Fibroblast of skin of right quadriceps (primary cell): ENCODE measurements around the gene RNGTT.

Experiments used
- DNase-seq: peaks from one replicate; pipeline ENCODE4 v3.0.0-alpha.2; 2013

The RNGTT gene

DNA sequence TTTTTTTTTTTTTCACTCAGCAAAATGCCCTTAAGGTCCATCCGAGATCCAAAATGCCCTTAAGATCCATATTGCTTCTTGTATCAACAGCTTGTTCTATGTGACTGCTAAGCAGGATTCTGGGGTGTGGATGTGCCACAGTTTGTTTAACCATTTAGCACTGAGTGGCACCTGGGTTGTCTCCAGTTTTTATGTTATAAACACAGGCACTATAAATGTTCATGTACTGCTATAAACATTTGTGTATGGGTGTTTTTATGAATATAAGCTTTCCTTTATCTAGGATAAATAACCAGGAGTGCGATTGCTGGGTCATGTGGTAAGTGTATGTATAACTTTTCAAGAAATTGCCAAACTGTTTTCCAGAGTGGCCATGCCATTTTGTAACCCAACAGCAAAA is 386.0 kb downstream of the RNGTT start:
- DNase-seq: no peak

DNA sequence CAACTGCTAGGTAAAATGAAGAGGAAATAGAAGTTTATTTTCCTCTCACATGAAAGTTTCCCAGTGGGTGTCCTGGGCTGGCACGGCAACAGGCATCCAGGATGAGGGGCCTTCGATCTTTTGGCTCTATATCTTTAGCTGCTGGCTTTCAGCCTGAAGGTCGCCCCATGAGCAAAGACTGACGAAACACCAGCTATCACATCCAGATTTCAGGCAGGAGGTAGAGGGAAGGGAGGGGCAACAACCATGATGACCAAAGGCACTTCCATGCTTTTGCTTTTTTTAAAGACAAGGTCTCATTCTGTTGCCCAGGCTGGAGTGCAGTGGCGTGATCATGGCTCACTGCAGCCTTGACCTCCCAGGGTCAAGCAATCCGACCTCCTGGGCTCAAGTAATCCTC is 387.9 kb downstream of the RNGTT start:
- no peak for DNase-seq

DNA sequence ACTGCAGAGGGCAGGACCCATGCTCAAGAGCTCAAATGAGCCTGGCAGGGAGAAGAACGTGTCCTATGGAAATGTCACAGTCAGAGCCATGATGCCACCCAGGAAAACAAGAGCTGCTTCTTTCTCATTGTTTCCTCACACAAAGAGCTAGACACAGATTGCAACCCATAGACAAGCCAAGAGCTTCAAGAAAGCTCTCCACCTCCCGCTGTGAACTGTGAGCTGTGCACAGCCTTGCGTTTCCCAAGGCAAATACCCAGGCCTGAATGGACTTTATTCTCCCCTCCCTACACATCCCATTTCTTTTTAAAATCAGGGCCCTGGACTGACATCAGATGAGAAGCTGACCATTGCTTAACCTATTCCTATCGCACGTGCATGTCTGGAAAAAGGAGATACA is 388.8 kb downstream of the RNGTT start:
- DNase-seq: no peak

DNA sequence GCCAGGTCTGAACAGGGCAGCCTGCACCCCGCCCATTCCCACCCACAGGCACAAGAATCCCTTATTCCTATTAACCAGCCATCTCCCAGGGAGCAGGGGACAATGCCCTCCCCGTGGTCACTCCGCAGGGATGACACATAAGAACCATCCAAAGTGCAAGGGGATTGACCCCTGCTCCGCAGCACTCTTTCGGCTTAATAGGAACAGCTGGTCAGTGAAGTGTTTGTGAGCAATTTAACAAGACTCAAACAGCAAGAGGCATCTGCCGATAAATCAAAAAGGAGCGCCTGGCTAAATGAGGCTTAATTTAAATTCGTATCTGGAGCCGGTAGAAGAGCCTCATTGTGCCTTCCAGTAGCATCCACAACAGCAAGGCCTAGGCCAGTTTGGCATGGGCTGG is 389.4 kb downstream of the RNGTT start:
- no peak for DNase-seq

DNA sequence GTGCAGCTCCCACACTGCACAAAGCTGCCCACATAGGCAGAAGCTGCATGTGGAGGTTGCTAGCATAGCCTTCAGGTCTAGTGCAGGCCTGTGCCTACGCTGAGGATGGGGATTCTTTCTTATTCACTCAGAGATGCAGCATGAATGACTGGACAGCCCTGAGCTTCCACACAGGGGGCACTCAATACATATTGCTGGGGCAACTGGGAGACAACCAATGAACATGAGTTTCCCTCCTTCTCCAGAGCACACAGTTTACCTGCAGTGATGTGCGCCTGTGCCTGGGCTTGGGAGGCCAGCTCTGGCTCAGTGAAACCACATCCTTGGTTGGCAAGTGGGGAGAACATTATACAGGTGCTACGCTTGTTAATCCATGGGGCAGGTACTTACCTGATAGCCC is 389.9 kb downstream of the RNGTT start:
- DNase-seq: no peak

DNA sequence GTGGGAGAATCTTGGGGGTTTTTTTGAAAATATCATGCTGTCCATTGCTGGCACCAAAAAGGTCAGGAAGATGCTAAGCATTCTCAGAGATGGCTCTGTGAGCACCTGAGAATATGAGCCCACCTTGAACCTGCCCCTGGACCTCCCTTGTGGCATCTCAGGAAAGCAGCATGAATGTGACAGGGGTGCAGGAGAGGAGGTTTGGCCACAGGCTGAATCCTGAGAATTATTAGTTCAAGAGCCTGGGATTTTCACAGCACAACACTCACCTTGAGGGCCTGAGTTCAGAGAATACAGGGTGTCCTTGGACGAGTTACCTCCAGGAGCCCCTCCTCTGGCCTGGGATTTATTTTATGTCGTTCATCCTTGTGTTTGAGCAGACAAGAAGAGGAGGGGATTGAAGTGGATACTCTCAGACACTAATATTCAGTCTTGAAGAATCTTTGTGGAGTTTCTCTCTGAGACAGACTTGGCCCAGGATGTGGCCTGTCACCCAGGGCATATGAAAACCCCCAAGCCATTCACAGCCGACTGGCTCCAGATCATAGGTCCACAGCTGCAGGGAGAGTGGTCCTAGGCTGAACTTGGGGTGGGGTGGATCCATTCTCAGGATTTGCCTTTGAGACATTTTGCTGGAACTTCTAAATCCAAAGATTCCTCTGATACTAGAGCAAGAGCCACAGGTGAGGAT is 390.8 kb downstream of the RNGTT start:
- no peak for DNase-seq

DNA sequence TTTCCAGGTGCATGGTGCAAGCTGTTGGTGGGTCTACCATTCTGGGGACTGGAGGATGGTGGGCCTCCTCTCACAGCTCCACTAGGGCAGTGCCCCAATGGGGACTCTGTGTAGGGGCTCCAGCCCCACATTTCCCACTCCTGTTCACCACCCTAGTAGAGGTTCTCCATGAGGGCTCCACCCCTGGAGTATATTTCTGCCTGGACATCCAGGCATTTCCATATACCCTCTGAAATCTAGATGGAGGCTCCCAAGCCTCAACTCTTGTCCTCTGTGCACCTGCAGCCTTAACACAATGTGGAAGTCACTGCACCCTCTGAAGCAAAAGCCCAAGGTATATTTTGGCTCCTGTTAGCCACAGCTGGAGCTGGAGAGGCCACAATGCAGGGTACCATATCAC is 393.5 kb downstream of the RNGTT start:
- DNase-seq: no peak

DNA sequence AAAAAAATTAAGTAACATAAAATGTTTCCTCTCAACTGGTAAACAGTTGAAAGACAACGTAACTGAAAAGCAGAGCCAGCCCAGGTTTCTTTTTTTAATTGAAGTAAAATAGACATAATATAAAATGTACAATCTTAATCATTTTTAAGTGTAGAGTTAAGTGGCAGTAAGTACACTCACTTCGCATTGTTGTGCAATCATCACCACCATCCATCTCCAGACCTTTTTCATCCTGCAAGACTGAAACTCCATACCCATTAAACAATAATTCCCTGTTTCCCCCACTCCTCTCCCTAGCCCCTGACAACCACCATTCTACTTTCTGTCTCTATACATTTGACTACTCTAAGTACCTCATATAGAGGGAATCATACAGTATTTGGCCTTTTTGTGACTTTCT is 395.7 kb downstream of the RNGTT start:
- no peak for DNase-seq

DNA sequence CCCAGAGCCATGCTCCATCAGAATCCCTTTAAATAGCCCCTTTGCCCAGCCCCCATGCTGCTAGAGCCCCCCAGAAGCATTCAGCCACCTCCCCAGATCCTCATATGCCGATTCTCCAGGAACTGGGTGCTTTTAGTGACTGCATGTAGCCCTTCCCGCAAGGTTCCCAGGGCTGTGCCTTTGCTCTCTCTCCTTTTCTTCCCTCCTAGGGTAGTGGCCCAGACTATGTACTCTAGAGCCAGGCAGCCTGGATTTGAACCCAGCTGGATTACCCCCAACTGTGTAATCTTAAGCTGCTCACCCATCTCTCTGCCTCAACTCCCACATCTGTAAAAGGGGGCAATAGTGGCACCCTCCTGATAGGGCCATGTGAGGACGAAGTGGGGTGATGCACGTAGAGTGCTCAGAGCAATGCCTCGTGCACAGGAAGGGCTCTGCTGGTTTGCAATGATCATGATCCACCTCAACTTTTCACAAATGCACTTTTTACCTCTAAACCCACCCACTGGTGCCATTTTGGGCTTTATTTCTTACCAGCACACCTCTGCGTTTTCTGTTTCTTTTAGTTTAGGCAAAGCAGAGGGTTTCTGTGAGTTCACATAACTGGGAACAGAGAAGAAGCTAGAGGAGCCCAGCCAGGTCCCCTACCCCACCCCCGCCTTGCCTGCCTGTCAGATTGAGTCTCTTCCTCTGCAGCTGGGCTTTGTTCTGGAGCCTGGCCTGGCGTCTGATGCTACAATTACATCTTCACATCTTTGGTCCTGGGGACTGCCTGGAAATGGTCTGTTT is 396.5 kb downstream of the RNGTT start:
- no peak for DNase-seq

DNA sequence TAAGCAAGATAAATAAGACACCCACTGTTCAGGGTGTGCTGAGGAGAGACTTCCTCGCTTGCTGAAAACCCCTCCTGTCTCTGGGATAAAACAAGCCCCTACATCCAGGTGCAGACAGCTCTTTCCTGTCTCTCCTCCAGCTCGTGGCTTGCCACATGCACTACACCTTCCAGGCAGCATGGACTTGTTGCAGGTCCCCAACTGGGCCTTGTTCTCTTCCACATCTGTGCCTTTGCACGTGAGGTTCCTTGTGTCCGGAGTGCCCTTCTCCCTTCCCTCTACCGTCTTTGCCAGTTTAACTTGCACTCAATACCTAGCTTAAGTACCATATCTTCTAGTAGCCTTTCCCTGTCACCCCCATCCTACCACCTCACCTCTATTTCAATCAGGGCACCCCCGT is 397.6 kb downstream of the RNGTT start:
- no peak for DNase-seq

DNA sequence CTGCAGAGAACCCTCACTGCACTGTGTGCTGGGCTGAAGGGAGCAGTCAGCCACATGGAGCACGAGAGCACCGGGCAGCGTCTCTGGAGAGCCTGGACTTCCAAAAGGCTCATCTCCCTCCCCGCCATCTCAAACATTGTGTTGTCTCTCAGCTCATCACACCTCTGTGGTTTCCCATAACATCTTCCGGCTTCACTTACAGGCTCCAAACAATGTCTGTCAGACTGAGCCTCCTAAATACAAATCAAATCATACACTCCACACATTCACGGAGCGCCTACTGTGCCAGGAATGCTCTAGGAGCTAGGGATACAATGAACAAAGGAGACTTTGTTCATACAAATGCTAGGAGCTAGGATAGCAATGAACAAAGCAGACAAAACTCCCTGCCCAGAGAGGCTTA is 398.0 kb downstream of the RNGTT start:
- DNase-seq: no peak

DNA sequence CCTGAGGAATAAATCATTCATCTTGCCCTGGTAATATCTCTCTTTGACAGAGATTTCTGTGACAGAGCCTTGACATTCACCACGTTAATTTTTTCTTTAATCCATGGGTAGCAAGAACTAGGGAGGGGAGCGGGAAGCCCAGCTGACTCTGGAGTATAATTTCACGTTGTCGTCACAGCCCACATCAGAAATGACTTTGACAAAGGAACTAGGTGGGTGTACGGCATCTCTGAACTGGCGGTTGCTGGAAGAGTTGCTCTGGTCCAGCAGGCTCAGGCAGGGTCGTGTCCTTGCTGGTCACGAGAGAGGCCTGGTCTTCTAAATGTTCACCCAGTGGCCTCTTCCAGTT is 400.2 kb downstream of the RNGTT start:
- no peak for DNase-seq

DNA sequence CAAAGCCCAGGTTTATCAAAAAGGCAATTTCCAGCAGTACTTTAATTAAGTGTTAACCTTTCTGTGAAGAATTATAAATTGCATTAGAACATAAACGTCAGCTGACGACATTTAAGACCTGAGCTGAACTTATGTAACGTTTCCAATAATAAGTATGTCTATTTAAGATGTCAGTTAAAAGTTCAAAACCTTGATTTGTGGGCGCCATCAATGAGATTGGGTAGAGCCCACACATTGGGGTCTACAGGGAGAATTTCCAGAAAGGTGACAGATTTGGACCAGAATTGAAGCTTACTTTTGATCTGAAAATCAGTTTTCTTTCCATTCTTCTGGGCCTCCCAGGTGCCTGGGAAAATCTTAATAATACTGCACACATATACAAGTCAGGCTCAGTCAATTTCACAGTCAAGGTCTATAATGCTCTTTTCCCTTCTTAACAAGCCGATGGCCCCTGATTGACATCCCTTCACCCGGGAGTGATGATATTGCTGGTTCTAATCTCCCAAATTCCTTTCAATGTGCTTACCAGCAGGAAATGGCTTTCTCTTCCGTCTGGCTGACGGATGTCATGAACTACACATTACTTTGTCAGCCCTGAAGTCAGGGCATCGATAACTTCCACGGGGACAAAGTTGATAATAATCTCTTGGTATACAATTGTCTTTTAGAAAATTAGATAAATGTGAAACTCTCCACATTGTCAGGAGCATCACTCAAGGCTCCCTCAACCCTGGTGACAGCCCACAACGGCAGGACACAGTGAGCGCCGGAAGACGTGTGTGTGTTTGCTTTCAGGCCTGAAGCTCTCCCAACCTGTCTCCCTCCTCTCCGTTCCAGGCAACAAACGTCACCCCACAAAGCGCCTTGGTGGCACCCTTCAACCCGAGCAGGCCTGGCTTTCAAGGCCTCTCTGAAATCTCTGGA is 400.8 kb downstream of the RNGTT start:
- DNase-seq: no peak

DNA sequence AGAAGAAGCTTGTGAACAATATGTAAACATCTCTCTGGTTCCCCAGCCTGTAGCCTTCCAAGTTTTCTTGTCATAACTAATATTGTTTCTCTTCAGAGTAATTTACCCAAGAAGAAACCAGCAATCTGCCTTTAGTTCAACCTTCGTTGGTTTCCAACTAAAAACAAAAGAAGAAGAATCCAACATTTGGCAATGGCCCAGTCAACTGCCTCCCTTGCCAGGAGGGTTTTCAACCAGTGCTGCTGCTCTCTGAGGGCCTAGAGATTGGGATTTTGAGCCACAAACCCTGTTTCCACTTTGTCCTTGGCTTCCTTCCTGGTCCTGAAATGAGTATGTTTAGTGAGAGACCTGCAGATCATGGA is 401.5 kb downstream of the RNGTT start:
- DNase-seq: no peak

DNA sequence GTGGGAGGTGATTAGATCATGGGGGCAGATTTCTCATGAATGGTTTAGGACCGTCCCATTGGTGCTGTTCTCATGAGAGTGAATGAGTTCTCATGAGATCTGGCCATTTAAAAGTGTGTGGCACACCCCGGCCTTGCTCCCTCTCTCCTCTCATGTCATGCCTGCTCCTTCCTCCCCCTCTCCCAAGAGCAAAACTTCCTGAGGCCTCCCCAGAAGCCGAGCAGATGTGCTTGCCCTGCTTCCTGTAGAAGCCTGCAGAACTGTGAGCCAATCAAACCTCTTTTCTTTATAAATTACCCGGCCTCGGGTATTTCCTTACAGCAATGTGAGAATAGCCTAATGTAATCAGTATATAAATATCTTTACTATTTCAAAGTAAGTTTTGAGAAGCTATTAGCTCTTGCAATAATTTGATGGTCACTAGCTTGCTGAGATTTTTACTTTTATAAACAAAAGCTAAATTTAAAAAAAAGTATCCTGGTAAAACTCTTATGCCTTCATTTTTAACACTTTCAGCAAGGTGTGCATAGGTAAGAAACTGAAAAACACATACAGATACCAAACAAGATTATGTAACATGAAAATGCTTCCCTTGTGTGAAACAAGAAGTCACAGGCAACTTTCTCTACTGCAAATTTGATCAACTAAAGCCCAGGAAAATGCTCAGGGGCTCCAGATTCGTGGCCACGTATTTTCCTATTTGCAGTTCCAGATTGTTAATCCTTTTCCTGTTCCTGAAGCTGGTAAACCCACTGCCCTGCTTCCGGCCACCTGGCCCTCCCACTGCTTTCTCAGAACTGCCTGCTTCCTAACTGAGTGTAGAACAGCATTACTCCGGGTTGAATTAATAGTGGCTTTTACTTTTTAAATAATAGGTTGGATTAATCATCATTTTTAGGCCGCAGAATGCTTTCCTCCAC is 402.1 kb downstream of the RNGTT start:
- DNase-seq: no peak
